OCI-LY1 (cell line): Measurements from ENCODE around the gene ALX4.

ENCODE experiments used
- H2AFZ ChIP-seq: fragments of 200-600 bp; sonication (generic), shearing (Covaris generic); 2 replicates; pipeline ENCODE4 v1.6.0; 2014; ENCODE audit warnings: antibody characterized with exemption, mild to moderate bottlenecking, low read length
- H3F3A ChIP-seq: fragments of 200-600 bp; sonication (generic), shearing (Covaris generic); 2 replicates; pipeline ENCODE4 v1.6.0; 2014; ENCODE audit warnings: mild to moderate bottlenecking, antibody characterized with exemption, low read length, moderate library complexity; ENCODE audit not compliant: insufficient read depth
- H3K27ac ChIP-seq: fragments of 200-600 bp; sonication (generic); 2 replicates; pipeline ENCODE4 v1.5.1; 2014; ENCODE audit warnings: low read length, mixed run types, mild to moderate bottlenecking, low read depth; ENCODE audit not compliant: poor library complexity, severe bottlenecking
- H3K27me3 ChIP-seq: fragments of 200-600 bp; sonication (generic); 2 replicates; pipeline ENCODE4 v1.6.0; 2014; ENCODE audit warnings: antibody characterized with exemption, mild to moderate bottlenecking, low read length, moderate library complexity; ENCODE audit not compliant: insufficient read depth
- H3K36me3 ChIP-seq: fragments of 200-600 bp; sonication (generic); 2 replicates; pipeline ENCODE4 v1.6.1; 2014; ENCODE audit warnings: mild to moderate bottlenecking, antibody characterized with exemption, low read length, moderate library complexity, mixed read lengths; ENCODE audit not compliant: insufficient read depth
- H3K4me1 ChIP-seq: fragments of 200-600 bp; sonication (generic); 2 replicates; pipeline ENCODE4 v1.5.1; 2014; ENCODE audit warnings: mild to moderate bottlenecking, low read length, moderate library complexity; ENCODE audit not compliant: insufficient read depth, severe bottlenecking
- H3K4me2 ChIP-seq: fragments of 200-600 bp; sonication (generic), shearing (Covaris generic); 2 replicates; pipeline ENCODE4 v1.6.1; 2014; ENCODE audit warnings: low read length
- H3K4me3 ChIP-seq: fragments of 200-600 bp; sonication (generic); 2 replicates; pipeline ENCODE4 v1.5.1; 2014; ENCODE audit warnings: low read length, low read depth, mild to moderate bottlenecking, mixed read lengths; ENCODE audit not compliant: poor library complexity, severe bottlenecking
- H3K79me2 ChIP-seq: fragments of 200-600 bp; shearing (Covaris generic); 2 replicates; pipeline ENCODE4 v1.6.1; 2016; ENCODE audit warnings: mixed run types, low read length, mixed read lengths; ENCODE audit not compliant: insufficient read depth
- H3K9ac ChIP-seq: fragments of 200-600 bp; sonication (generic), shearing (Covaris generic); 2 replicates; pipeline ENCODE4 v1.6.1; 2014; ENCODE audit warnings: mild to moderate bottlenecking, low read length, mixed read lengths
- H3K9me2 ChIP-seq: fragments of 200-600 bp; sonication (generic), shearing (Covaris generic); 2 replicates; pipeline ENCODE4 v1.6.1; 2014; ENCODE audit warnings: low read depth, mild to moderate bottlenecking, low read length, mixed read lengths
- H3K9me3 ChIP-seq: fragments of 200-600 bp; shearing (Covaris generic); 2 replicates; pipeline ENCODE4 v1.6.1; 2014; ENCODE audit warnings: low read length, mixed read lengths
- H4K20me1 ChIP-seq: fragments of 200-600 bp; sonication (generic), shearing (Covaris generic); 2 replicates; pipeline ENCODE4 v1.6.0; 2016; ENCODE audit warnings: mild to moderate bottlenecking, low read length; ENCODE audit not compliant: insufficient read depth
- EZH2 ChIP-seq: fragments of 200-600 bp; sonication (generic), shearing (Covaris generic); IDR thresholded peaks from 2 replicates; pipeline ENCODE4 v1.8.0; 2017; ENCODE audit warnings: borderline replicate concordance, mixed run types, mild to moderate bottlenecking, antibody characterized with exemption, low read length, moderate library complexity, mixed read lengths
- TF ChIP-seq, protein P1 (sequence below): fragments of 200-600 bp; sonication (generic), shearing (Covaris generic); IDR thresholded peaks from 2 replicates; pipeline ENCODE4 v1.5.1; 2017; ENCODE audit warnings: mild to moderate bottlenecking, antibody characterized with exemption, low read length, moderate library complexity, mixed read lengths

ALX4 gene

DNA sequence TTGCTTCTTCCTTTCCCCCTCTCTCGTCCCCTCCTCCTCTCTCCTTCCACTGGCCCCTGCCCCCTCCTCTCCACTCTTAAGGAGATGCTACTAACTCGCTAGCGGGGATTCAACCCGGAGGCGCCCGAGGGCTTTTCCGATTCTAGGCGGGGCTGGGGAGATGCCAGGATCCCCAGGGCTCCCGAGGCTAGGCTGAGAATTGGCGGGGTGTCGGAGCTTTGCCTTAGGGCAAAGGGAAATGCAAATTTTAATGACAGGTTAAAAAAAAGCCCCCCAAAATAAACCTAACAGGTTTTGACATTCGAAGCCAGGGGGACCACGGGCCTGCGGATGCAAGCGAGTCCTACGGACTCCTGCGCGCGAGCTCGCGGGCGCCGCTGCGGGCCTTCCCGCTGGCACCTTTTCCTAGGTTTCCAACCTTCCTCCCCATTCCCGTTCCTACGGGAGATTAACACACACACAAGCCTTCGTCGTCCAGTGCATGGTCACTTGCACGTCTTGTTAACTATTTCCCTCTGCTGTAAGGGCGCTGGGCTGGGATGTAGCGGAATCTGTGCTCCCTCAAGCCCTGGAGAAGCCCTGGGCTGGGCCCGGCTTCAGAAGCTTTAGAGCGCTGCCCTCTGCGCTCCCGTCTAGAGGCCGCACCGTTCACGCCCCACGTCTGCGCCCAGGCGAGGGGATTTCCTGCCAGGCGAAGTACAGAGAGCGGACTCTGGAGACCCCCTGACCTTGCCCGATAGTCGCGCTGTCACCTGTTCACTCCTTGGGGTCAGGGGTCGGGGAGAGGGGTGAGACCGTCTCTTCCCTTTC, 729 bp upstream of the ALX4 start:
- H3K4me3 ChIP-seq, result no peak overlapping the region
- no peaks in the 10 kb centered on the region for H3K79me2 ChIP-seq
- H3K36me3 ChIP-seq, result no peaks in the 10 kb centered on the region
- H3K27me3 ChIP-seq, result no peaks in the 10 kb centered on the region
- H3K4me2 ChIP-seq, result no peak overlapping the region
- H4K20me1 ChIP-seq, result no peaks in the 10 kb centered on the region
- no peaks in the 10 kb centered on the region for H3F3A ChIP-seq
- no peak overlapping the region for H3K9ac ChIP-seq
- H2AFZ ChIP-seq, result no peak overlapping the region
- no peaks in the 10 kb centered on the region for H3K4me1 ChIP-seq
- no peaks in the 10 kb centered on the region for H3K9me3 ChIP-seq
- no peak for TF ChIP-seq EZH2
- TF ChIP-seq, protein P1, sequence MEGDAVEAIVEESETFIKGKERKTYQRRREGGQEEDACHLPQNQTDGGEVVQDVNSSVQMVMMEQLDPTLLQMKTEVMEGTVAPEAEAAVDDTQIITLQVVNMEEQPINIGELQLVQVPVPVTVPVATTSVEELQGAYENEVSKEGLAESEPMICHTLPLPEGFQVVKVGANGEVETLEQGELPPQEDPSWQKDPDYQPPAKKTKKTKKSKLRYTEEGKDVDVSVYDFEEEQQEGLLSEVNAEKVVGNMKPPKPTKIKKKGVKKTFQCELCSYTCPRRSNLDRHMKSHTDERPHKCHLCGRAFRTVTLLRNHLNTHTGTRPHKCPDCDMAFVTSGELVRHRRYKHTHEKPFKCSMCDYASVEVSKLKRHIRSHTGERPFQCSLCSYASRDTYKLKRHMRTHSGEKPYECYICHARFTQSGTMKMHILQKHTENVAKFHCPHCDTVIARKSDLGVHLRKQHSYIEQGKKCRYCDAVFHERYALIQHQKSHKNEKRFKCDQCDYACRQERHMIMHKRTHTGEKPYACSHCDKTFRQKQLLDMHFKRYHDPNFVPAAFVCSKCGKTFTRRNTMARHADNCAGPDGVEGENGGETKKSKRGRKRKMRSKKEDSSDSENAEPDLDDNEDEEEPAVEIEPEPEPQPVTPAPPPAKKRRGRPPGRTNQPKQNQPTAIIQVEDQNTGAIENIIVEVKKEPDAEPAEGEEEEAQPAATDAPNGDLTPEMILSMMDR, result no peak
- H3K27ac ChIP-seq, result no peak overlapping the region
- H3K9me2 ChIP-seq, result no peaks in the 10 kb centered on the region

DNA sequence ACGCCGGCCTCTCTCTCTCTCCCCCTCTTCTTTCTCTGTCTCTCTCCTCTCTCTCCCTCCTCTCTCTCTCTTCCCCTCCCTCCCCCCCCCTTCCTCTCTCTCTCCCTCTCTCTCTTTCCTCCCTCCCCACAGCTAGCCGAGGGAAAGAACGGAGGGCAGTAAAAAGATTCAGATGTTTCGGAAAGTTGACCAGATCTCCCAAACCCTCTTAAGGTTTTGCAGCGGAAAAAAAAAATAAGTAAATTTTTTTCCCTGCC, 195 bp upstream of the ALX4 start:
- H3K9me3 ChIP-seq, result no peaks in the 10 kb centered on the region
- no peaks in the 10 kb centered on the region for H3K79me2 ChIP-seq
- H3K4me1 ChIP-seq, result no peaks in the 10 kb centered on the region
- H3K4me3 ChIP-seq, result no peak overlapping the region
- no peaks in the 10 kb centered on the region for H3K36me3 ChIP-seq
- TF ChIP-seq EZH2, result no peak
- TF ChIP-seq, protein P1, result no peak
- H3K27me3 ChIP-seq, result no peaks in the 10 kb centered on the region
- H3K27ac ChIP-seq, result no peak overlapping the region
- no peaks in the 10 kb centered on the region for H4K20me1 ChIP-seq
- no peaks in the 10 kb centered on the region for H3F3A ChIP-seq
- H3K4me2 ChIP-seq, result no peak overlapping the region
- H3K9ac ChIP-seq, result no peak overlapping the region
- no peak overlapping the region for H2AFZ ChIP-seq
- no peaks in the 10 kb centered on the region for H3K9me2 ChIP-seq

DNA sequence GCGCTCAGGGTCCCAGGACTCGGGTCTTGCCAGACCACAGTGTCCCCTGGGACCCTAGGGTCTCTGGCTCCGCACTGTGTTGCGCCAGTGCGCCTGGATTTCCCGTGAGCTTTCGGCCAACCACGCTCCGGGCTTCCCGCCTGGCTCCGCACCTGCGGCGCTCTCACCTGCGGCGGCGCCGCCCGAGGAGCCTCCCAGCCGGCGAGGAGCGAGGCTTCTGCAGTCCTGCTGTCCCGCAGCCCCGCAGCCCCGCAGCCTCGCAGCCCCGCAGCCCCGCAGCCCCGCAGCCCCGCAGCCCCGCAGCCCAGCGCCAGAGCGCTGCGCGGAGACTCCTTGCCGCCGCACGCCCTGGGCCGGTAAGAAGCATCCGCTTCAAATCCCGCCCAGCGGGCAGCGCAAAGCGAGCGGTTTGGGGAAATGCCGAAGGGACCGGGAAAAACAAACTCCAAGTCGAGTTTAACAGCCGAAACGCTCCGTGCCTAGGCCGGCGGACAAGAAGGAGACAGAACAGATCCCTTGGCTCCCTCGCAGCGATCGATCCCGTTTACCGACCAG, 939 bp downstream of the ALX4 start:
- Histone ChIP-seq H3K9me3 (no peaks in the 10 kb centered on the region), H3F3A (no peaks in the 10 kb centered on the region), H2AFZ (no peak overlapping the region), H3K79me2 (no peaks in the 10 kb centered on the region), H3K4me1 (no peaks in the 10 kb centered on the region), H4K20me1 (no peaks in the 10 kb centered on the region), H3K27me3 (no peaks in the 10 kb centered on the region), H3K9ac (no peak overlapping the region), H3K36me3 (no peaks in the 10 kb centered on the region), H3K4me2 (no peak overlapping the region), H3K9me2 (no peaks in the 10 kb centered on the region), H3K4me3 (no peak overlapping the region), H3K27ac (no peak overlapping the region)
- TF ChIP-seq, protein P1, result no peak
- TF ChIP-seq EZH2, result no peak
